ENCODE data around the gene KIF17.
A peak's percentile ranks its signal among the peaks of the same experiment; 100 is the strongest.
"Not testable (repeated sequence)": the region's sequence is repeated elsewhere in the genome, so short reads cannot be mapped to it uniquely, and the experiment has no call there.

The KIF17 gene

DNA sequence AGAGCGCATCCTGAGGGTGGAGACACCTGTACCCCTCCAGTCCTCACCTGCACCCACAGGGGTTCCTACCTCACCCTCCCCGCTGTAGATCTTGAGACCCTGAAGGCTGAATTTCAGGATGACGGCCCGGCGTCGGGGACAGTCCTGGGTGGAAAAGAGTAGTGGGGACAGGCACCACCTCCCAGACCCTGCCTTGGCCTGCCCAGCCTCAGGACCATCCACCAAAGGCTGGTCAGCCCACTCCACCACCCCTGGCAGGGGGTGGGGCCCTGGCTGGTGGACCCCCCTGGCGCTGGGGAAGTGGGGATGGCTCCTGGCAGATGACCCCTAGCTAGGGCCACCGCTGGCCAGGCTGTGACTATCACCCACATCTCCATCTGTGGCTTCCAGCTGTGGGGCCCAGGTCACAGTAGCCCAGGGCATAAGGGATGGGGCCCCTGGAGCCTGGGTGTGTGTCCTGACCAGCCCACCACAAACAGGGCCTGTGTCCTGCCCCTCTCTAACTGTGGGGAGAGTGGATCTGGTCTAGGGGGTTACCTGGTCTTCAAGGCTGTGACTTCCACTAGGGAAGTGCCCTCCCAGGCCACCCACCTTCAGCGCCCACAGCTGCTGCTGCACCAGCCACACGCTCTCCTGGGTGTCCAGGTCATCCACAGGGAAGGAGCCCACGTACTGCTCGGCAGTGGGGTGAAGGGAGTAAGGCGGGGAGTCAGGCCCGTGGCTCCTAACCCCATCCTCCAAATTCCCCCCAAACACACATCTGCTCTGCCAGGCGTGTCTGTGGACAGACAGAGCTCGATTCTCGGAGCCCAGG is 9.3 kb upstream of the KIF17 start:
- DNase-seq, result no peak

- DNase-seq, result no peak
These were observed 8.5 kb upstream of the KIF17 start for GRCh38 chr1:20726118-20726911.

DNA sequence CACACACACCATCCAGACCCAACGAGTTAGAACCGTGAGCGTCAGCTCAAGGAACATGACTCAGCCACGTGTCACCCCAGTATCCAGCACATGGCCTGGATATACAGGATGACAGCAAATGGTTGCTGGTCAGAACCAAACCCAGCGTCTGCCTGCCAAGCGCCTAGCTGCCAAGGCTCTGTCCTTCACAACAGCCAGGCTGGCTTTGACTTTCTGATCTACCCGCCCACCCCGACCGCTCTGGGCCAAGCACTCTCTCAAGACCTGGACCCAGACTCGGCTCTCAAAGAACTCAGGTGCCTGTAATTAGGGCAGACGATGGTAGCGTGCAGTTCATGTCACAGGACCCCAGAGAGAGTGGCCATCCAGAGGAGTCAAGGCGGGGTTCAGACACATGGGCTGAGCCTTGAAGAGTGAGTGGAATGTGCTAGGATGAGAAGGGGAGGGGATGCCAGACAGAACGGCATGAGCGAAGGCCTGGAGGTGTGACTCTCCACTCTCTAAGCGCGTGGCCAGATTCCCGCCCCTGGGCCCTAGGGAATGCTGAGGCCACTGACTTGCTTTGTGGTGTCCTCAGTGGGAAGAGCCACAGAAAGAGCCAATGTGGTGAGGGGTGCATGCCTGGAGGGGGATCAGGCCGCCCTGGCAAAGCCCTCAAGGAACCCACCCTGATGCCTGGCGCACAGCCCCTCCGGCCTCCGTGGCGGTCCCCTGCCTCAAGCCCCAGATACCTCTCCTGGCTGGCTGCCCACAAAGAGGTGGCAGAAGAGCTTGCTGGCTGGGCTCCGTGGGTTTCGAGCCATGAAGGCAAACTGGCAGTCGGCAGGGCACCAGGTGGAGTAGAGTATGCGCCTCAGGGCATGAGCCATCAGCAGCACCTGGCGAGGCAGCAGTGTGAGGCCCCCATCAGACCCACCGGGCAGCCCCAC is 7.6 kb upstream of the KIF17 start:
- DNase-seq, result no peak

GRCh38 chr1:20724364-20725188 is 6.8 kb upstream of the KIF17 start:
- no peak for DNase-seq

DNA sequence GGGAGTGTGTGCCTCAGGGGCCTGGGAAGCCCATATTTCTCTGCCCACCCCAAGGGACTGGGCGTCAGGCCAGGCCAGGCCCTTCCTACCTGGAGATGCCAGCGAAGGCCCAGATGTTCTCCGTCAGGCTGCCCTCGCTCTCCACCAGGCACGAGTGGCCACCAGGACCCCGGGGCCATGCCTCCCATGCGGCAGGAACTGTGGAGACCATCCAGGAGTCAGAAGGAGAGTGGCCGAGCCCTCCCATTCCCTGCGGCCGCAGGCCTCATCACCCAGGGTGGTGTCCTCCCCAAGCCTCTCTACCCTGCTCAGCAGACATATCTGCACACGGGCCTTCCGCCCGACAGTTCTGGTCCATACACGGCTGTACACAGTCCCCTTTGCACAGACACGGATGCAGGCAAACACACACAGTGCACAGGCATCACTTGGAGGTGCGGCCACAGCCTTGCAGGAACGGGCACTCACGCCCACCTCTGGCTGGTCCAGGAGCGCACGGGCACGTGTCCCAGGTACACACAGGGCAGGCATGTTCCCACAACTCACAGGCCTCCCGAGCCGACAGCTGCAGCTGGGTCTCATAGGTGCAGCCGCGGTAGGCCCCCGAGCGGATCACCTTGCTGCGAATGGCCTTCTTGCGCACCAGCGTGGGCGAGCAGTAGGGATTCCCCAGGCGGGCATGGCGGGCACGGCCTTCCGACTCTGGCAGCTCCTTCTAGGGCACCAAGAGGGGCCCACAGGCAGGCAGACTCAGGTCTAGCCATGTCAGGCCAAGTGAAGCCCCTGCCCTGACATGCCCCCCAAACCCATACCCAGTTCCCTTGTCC is 5.9 kb upstream of the KIF17 start:
- DNase-seq, result no peak

DNA sequence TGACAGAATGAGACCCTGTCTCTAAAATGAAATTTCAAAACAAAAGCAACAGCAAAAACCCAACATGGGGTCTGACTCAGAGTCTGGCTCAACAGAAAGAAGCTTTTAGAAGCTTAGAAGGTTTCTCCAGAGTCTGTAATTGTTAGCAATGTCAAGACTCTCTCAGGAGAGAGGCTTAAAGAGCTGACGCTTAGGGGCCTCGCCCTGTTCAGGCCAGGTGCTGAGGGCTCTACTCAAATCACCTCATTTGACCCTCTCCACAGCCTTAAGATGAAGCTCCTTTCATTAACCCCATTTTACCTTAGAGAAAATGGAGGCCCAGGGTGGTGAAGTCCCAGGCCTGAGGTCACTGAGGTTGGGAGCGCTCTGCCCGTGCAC is 5.3 kb upstream of the KIF17 start:
- DNase-seq, result no peak

DNA sequence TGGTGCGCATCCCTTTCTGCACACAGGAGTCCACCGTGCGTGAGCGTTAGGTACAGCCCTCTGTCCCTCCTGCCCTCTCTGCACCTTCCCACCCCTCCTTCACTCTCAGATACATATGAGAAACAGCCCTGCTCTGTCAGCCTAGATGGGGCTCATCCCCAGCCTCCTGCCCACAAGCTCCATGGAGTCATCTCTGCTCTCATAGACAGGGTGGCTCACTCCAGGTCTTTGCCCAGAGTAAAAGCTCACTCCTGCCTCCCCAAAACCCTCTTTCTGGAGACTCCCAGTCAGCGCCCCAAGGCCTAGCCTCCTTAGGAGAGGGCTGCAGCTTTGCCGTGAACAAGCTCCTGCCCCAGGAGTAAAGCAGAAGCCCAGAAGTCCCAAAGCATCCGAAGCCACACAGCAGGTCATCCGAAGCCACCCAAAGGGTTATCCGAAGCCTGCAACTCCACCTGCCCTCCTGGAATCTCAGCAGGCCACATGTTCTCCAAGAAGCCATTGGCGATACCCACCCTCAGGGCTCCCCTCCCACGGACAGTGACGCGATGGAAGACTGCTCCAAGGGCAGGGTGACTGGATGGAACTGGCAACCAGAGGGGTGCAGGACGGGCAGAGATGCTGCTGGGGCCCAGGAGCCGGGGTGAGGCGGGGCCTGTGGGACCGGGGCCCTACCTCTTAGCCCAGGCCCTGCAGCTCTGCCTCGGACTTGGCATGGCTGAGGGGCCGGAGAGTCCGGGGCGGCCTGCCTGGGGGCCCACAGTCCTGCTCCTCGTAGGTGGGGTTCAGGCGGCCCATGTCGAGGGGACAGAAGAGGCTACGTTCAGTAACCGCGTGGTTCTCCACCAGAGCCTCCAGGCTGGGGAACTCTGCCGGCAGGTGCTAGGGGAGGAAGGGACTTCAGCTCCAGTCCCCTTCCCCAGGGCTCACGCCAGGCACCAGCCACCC is 3.6 kb upstream of the KIF17 start:
- DNase-seq, result no peak

DNA sequence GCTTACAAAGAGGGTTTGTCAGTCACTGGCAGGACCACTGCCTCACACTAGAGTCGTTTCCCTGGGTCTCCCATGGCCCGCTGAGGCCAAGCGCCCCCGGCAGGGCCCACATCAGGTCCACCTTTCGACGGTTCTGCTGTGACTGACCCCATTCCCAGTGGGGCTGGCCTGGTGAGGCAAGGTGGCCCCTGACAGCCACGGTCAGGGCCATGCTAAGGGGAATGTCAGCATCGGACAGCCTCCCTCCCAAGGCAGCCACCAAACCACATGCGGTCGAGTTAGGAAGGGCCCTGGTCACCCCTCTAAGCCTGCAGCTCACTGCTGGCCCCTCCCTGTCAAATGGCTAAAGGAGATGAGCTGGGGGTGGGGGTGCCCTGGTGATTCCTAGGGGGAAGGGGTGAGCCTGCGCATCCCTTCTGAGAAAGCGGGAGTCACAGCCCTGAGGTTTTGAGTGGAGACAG is 2.9 kb upstream of the KIF17 start:
- no peak for DNase-seq

GRCh38 chr1:20719871-20720620 is 2.2 kb upstream of the KIF17 start:
- DNase-seq, result no peak

DNA sequence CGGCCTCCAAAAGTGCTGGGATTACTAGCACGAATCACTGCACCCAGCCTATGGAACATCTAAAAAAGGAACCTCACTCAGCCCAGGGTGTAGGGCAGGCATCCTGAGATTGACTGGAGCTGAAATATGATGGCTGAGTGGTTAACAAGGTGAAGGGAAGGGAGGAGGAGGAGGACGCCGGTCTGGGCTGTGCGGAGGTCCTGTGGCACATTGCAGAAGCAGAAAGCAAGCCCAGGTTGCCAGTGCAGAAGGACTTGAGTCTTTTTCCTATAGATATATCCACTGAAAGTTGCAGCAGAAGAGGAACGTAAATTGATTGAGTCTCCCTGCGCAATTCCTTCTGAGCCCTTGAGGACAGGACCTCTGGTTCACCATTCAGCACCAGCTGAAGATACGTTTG is 1.5 kb upstream of the KIF17 start:
- no peak for DNase-seq

- not testable (repeated sequence) for DNase-seq
These were observed 606 bp upstream of the KIF17 start for GRCh38 chr1:20718343-20718882.

GRCh38 chr1:20716232-20716631 is 1.6 kb downstream of the KIF17 start:
- no peak for DNase-seq

DNA sequence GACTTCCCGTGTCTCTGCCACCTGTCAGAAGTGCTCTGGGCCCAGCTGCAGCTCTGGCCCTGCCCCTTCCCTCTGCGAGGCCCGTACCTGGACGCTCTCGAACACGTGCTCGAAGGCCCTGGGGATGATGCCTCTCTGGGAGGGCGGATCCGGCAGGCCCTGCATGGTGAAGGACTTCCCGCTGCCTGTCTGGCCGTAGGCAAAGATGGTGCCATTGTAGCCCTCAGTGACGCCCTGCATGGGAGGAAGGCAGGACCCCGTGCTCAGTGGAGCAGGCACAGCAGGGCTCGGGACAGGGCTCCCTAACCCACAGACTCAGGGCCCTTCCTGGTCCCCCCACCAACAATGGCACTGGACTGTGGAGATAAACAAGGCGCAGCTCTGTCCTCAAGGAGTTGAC is 2.4 kb downstream of the KIF17 start:
- DNase-seq, result no peak

DNA sequence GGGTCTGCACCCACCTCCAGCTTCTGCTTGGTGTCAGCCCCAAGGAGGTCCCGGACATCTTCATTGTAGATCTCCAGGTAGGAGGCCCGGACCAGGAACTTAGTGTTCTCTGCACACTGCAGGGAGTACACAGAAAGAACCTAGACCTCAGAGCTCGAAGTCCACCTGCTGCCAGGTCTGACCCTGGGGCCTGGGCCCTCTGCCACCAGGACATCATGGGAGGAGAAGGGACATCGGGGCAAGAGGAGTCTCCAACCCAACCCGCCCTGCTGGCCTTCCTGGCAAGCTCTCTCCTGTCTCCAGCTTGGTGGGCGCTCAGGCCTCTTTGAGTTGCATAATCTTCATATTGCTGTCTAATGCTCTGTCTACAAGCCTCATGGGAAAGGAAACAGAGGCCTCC is 4.4 kb downstream of the KIF17 start:
- DNase-seq, result no peak

DNA sequence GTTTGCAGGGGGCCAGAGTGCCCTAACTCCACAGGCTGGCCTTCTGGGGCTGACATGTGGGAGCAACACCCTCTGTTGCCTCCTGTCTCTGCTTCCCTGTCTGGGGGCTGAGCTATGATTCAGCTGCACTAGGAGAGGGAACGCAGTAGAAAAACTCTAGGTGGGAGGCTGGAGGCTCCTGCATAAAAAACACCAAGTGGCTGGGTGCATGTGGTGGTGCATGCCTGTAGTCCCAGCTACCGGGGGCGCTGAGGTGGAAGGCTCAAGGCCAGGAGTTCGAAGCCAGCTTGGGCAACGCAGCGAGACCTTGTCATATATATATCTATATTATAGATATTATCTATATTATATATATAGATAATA is 5.6 kb downstream of the KIF17 start:
- no peak for DNase-seq

DNA sequence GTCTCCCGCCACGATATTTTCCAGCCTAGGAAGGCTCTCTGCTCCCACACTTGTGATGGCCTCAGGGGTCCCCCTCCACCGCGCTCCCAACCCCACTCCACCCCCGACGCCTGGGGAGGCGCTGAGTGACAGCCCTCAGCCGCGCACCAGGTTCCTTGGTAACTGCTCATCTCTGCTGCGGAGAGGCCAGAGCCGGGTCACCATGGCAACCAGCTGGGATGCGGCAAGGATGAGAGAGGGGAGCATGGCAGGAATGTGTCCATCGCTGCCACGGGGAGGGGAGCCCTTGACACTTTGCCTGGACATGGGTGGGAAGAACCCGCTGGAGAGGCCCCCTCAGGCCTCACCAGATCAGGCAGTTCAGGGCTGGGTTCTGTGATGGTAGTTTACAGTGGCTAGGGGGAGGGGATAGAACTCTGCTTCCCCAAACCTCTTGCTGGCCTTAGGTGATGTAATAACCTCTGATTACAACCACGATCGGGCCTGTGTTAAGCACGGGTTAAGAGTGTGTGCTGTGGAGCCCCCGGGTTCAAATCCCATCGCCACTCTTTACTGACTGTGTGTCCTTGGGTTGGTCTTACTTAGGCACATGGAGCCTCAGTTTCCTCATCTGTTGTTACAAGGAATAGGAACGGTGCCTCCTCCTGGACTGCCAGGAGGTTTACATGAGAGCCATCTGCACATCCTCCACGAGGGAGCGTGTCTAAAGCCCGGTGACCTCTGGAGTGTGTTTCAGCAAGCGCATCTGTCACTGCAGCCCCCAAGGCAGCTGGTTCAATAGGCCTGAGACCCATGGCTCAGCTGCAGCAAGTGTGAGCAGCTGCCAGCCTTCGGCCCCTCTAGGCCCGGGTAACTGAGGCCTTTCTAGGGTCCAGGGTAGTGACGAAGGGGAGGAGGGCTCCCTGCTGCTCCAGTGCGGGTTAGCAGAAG is 6.3 kb downstream of the KIF17 start:
- peak; percentile 57 for DNase-seq

GRCh38 chr1:20710469-20711284 is 7.1 kb downstream of the KIF17 start:
- DNase-seq, result no peak
